ENCODE measurements around the gene DOCK9. TPM values are rescaled to one million over a fixed set of nuclear protein-coding genes. Genes with fewer than 3 reads are reported as not detected.

The DOCK9 gene
- total RNA-seq, 1 donor from 2014 or later: 24.1 TPM

DNA sequence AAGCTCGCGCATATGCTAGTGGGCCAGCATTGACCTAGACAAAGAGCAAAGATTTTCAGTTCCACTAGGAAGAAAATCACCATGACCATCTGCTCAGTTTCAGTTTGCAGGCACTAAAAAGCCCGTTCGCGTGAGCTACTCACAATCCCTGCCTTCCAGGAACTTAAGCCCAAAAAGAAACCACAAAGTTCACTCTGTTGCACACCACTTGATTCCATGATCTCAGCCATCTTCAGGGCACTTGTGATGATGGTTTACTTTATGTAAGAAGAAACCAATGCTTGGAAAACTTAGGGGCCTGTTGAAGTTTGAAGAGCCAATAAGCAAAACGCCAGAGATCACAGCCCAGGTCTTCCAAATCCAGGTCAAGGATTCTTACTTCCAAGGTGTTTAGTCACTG lies 180.4 kb downstream of the DOCK9 start:
- Mint-ChIP-seq H3K9me3 (ENCODE audit: unreplicated experiment) (no peaks in the 10 kb centered on the region), H3K4me3 (ENCODE audit: unreplicated experiment) (no peak overlapping the region), H3K36me3 (ENCODE audit: unreplicated experiment) (peaks cover 16% of the 10 kb centered on the region), H3K27ac (ENCODE audit: unreplicated experiment) (no peak overlapping the region), H3K4me1 (ENCODE audit: unreplicated experiment) (peaks cover 19% of the 10 kb centered on the region), H3K27me3 (ENCODE audit: unreplicated experiment) (no peaks in the 10 kb centered on the region)
- no peak for DNase-seq (ENCODE audit: extremely low spot score, unreplicated experiment)
- TF ChIP-seq, protein P1, sequence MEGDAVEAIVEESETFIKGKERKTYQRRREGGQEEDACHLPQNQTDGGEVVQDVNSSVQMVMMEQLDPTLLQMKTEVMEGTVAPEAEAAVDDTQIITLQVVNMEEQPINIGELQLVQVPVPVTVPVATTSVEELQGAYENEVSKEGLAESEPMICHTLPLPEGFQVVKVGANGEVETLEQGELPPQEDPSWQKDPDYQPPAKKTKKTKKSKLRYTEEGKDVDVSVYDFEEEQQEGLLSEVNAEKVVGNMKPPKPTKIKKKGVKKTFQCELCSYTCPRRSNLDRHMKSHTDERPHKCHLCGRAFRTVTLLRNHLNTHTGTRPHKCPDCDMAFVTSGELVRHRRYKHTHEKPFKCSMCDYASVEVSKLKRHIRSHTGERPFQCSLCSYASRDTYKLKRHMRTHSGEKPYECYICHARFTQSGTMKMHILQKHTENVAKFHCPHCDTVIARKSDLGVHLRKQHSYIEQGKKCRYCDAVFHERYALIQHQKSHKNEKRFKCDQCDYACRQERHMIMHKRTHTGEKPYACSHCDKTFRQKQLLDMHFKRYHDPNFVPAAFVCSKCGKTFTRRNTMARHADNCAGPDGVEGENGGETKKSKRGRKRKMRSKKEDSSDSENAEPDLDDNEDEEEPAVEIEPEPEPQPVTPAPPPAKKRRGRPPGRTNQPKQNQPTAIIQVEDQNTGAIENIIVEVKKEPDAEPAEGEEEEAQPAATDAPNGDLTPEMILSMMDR (IDR thresholded peaks at IDR 0.05): no peak

GRCh38 chr13:98796798-98797197 lies 181.1 kb downstream of the DOCK9 start:
- DNase-seq (ENCODE audit: extremely low spot score, unreplicated experiment): peak; percentile 64
- Mint-ChIP-seq H3K27me3 (ENCODE audit: unreplicated experiment) (no peaks in the 10 kb centered on the region), H3K4me1 (ENCODE audit: unreplicated experiment) (peaks cover 19% of the 10 kb centered on the region), H3K27ac (ENCODE audit: unreplicated experiment) (no peak overlapping the region), H3K4me3 (ENCODE audit: unreplicated experiment) (no peak overlapping the region), H3K36me3 (ENCODE audit: unreplicated experiment) (peaks cover 16% of the 10 kb centered on the region), H3K9me3 (ENCODE audit: unreplicated experiment) (no peaks in the 10 kb centered on the region)
- TF ChIP-seq, protein P1 (IDR thresholded peaks at IDR 0.05): no peak

- H3K9me3 Mint-ChIP-seq (ENCODE audit: unreplicated experiment): no peaks in the 10 kb centered on the region
- H3K27me3 Mint-ChIP-seq (ENCODE audit: unreplicated experiment): no peaks in the 10 kb centered on the region
- H3K4me3 Mint-ChIP-seq (ENCODE audit: unreplicated experiment): no peak overlapping the region
- peaks cover 16% of the 10 kb centered on the region for H3K36me3 Mint-ChIP-seq (ENCODE audit: unreplicated experiment)
- TF ChIP-seq, protein P1 (IDR thresholded peaks at IDR 0.05): no peak
- DNase-seq (ENCODE audit: extremely low spot score, unreplicated experiment): peak; percentile 42
- no peak overlapping the region for H3K27ac Mint-ChIP-seq (ENCODE audit: unreplicated experiment)
- H3K4me1 Mint-ChIP-seq (ENCODE audit: unreplicated experiment): peaks cover 19% of the 10 kb centered on the region
These were observed 181.7 kb downstream of the DOCK9 start for GRCh38 chr13:98796191-98796590.

DNA sequence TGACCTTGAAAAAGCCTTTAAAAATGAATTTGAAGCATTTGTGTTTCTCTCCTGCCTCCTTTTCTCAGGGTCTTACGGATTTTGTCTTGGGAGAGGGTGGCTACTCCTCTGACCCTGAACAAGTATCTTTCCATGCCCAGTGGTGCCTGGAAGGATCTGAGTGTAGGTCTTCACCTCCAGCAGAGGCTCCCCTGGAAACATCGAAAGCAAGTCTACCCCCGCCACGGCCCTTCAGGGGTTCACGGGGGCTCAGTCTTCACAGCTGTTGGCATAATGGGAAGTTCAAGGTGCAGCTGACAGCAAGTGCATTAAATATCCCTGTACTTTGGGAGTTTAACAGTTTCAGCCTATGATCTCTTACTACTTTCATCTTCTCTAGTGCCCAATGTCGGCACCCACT lies 182.6 kb downstream of the DOCK9 start:
- Mint-ChIP-seq H3K9me3 (ENCODE audit: unreplicated experiment) (no peaks in the 10 kb centered on the region), H3K36me3 (ENCODE audit: unreplicated experiment) (peaks cover 16% of the 10 kb centered on the region)

GRCh38 chr13:98794498-98794897 lies 183.4 kb downstream of the DOCK9 start:
- H3K36me3 Mint-ChIP-seq (ENCODE audit: unreplicated experiment): peaks cover 16% of the 10 kb centered on the region
- TF ChIP-seq, protein P1 (IDR thresholded peaks at IDR 0.05): peak; percentile 15
- H3K9me3 Mint-ChIP-seq (ENCODE audit: unreplicated experiment): no peaks in the 10 kb centered on the region
- H3K4me1 Mint-ChIP-seq (ENCODE audit: unreplicated experiment): peaks cover 18% of the 10 kb centered on the region
- H3K4me3 Mint-ChIP-seq (ENCODE audit: unreplicated experiment): no peak overlapping the region
- H3K27ac Mint-ChIP-seq (ENCODE audit: unreplicated experiment): no peak overlapping the region
- H3K27me3 Mint-ChIP-seq (ENCODE audit: unreplicated experiment): no peaks in the 10 kb centered on the region
- DNase-seq (ENCODE audit: extremely low spot score, unreplicated experiment): peak; percentile 66

More for the DNA sequence above, 182.6 kb downstream of the DOCK9 start:
- H3K27me3 Mint-ChIP-seq (ENCODE audit: unreplicated experiment): no peaks in the 10 kb centered on the region
- TF ChIP-seq, protein P1 (IDR thresholded peaks at IDR 0.05): no peak
- H3K4me3 Mint-ChIP-seq (ENCODE audit: unreplicated experiment): no peak overlapping the region
- H3K27ac Mint-ChIP-seq (ENCODE audit: unreplicated experiment): no peak overlapping the region
- peaks cover 19% of the 10 kb centered on the region for H3K4me1 Mint-ChIP-seq (ENCODE audit: unreplicated experiment)
- peak; percentile 57 for DNase-seq (ENCODE audit: extremely low spot score, unreplicated experiment)
